Upper lobe of left lung (tissue), 6 donors: Measurements from ENCODE around the gene GRK3. TPM values are rescaled to one million over a fixed set of nuclear protein-coding genes. Genes with fewer than 3 reads are reported as not detected.

Source experiments
- ATAC-seq, 2 donors: fragments of 200-7000 bp; cut with Tn5 transposase; one replicate each; pipeline ENCODE4 v1.9.1; 2022; ENCODE audit warnings: mild to moderate bottlenecking in 2 of 2, moderate library complexity in 2 of 2; ENCODE audit not compliant: low FRiP score in 2 of 2
- DNase-seq, 2 donors: peaks; one replicate each; pipeline ENCODE4 v3.0.0-alpha.2; 2019 to 2020
- H3K27ac ChIP-seq, 4 donors: fragments of 200-600 bp; sonication (generic); one replicate each; pipeline ENCODE4 v1.5.1; 2016 to 2019
- H3K27me3 ChIP-seq, 4 donors: fragments of 200-600 bp; sonication (generic); one replicate each; pipeline ENCODE4 v1.5.1; 2017 to 2019
- H3K36me3 ChIP-seq, 4 donors: fragments of 200-600 bp; sonication (generic); one replicate each; pipeline ENCODE4 v1.5.1; 2016 to 2019
- H3K4me1 ChIP-seq, 4 donors: fragments of 200-600 bp; sonication (generic); one replicate each; pipeline ENCODE4 v1.5.1; 2018 to 2019
- H3K4me3 ChIP-seq, 4 donors: fragments of 200-600 bp; sonication (generic); one replicate each; pipeline ENCODE4 v1.5.1; 2017 to 2019; ENCODE audit warnings: mild to moderate bottlenecking in 2 of 4, moderate library complexity in 1 of 4
- H3K9me3 ChIP-seq, 4 donors: fragments of 200-600 bp; sonication (generic); one replicate each; pipeline ENCODE4 v1.5.1; 2018 to 2019
- CTCF ChIP-seq, 6 experiments: fragments of 450-650 bp in 4 of 6; fragments of 200-600 bp in 2 of 6; sonication (generic) in 2 of 6; IDR thresholded peaks; one replicate each; pipeline ENCODE4 v1.5.1; 2016 to 2019; ENCODE audit warnings: antibody characterized with exemption in 6 of 6
- EP300 ChIP-seq, 4 donors: sonication (generic); formaldehyde crosslinking; IDR thresholded peaks; one replicate each; pipeline ENCODE4 v1.5.1; 2017; ENCODE audit warnings: antibody characterized with exemption in 4 of 4, control low read depth in 2 of 4
- POLR2A ChIP-seq, 4 donors: fragments of 450-650 bp; IDR thresholded peaks; one replicate each; pipeline ENCODE4 v1.5.1; 2016 to 2017; ENCODE audit warnings: antibody characterized with exemption in 4 of 4, mild to moderate bottlenecking in 2 of 4
- POLR2AphosphoS5 ChIP-seq, 2 donors: sonication (generic); formaldehyde crosslinking; IDR thresholded peaks; one replicate each; pipeline ENCODE4 v1.5.1; 2017; ENCODE audit warnings: antibody characterized with exemption in 2 of 2
- WGBS, 2 donors: methylation state at CpG; one replicate each; pipeline ENCODE4 v1.1.5; 2017 to 2018; 5-methylcytosine and 5-hydroxymethylcytosine counted together
- total RNA-seq, 6 donors: library from RNA; depleted of rRNA in 4 of 6; stranded (reverse); fragments of >200 nt in 4 of 6; gene quantifications; one replicate each; pipeline versions ENCODE4 v1.1.0 to v1.2.1, GENCODE V29; 2016 to 2021
- donor health status: DM: no; HTN: no; CAD: no; lungs with moderate emphysema.
- donor health status: DM: no; HTN: yes; CAD: no; lungs with severe emphysema.

GRK3 gene
- total RNA-seq, 6 donors from 2014 or later, result 16.0 to 25.2 (median 21.6) TPM

DNA sequence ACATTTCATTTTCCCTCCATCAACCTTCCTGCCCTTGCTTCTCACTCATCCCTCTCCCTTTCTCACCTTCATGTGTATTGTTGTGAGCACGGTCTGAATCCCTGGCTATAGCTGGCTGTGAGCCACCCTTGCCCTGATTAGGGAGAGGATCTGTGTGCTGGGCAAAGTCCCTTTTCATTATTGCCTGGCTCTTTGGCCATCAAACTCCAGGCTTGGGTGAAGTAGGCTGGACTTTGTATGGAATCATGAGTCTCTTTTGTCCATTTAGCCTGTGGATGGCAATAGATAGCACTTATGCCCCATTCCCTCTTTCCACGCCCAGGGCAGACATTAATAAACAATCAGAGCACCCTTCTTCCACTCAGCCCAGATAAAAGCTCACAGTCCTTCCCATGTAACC lies 184.2 kb downstream of the GRK3 start:
- Histone ChIP-seq H3K9me3 (no peaks in the 10 kb centered on the region), H3K4me1 (no peaks in the 10 kb centered on the region), H3K36me3 (no peaks in the 10 kb centered on the region), H3K4me3 (no peak overlapping the region), H3K27ac (no peak overlapping the region), H3K27me3 (no peaks in the 10 kb centered on the region)
- DNase-seq (no peak), ATAC-seq (no peak)
- WGBS, 2 donors, result 27 to 79% methylated on average over 2 of the region's 2 CpGs
- TF ChIP-seq CTCF (IDR thresholded peaks at IDR 0.05) (no peak), POLR2AphosphoS5 (IDR thresholded peaks at IDR 0.05) (no peak), EP300 (IDR thresholded peaks at IDR 0.05) (no peak), POLR2A (IDR thresholded peaks at IDR 0.05) (no peak)

DNA sequence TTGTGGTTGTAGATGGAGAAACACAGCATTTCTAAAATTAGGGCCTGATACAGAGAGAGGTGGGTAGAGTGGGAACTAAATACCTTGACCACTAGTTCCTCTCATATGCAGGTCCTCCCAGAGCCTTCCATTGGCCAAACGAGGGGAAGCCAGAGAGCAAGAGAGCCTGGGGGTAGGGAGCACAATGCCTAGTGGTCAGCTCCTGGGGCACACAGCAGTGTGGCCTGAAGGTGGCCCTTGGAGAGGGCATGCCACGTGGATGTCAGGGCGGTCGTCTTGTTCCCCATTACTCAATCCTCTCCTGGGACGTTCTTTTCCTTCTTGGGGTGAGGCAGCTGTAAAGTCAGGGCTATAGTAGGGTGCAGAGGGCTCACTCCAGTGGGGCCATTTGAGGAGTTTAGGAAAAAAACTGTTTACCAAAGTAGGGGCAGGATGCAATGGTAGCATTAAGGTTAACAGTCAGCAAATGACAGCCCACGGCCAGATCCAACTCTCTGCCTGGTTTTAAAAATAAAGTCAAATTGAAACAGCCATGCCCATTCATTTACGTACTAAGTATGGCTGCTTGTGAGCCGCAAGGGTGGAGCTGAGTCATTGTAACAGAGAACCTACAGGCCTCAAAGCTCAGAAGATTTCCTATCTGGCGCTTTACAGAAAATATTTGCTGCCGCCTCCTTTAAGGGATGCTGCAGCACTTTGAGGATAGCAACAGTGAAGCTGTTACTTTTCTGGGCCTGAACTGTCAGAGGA lies 185.1 kb downstream of the GRK3 start:
- Histone ChIP-seq H3K4me1 (no peaks in the 10 kb centered on the region), H3K27me3 (no peaks in the 10 kb centered on the region), H3K4me3 (no peak overlapping the region), H3K27ac (no peak overlapping the region), H3K9me3 (no peaks in the 10 kb centered on the region), H3K36me3 (no peaks in the 10 kb centered on the region)
- TF ChIP-seq POLR2AphosphoS5 (IDR thresholded peaks at IDR 0.05), result no peak
- TF ChIP-seq CTCF (IDR thresholded peaks at IDR 0.05), result no peak
- no peak for TF ChIP-seq EP300 (IDR thresholded peaks at IDR 0.05)
- no peak for TF ChIP-seq POLR2A (IDR thresholded peaks at IDR 0.05)
- DNase-seq, result no peak
- ATAC-seq, result no peak
- 70 to 75% methylated on average over 7 to 10 of the region's 10 CpGs for WGBS, 2 donors

- ATAC-seq (no peak), DNase-seq (no peak)
- no peak overlapping the region for H3K27ac ChIP-seq
- no peaks in the 10 kb centered on the region for H3K27me3 ChIP-seq
- TF ChIP-seq EP300 (IDR thresholded peaks at IDR 0.05) (no peak), POLR2A (IDR thresholded peaks at IDR 0.05) (no peak), CTCF (IDR thresholded peaks at IDR 0.05) (no peak), POLR2AphosphoS5 (IDR thresholded peaks at IDR 0.05) (no peak)
- no peaks in the 10 kb centered on the region for H3K4me1 ChIP-seq
- 40 to 45% methylated on average over 6 of the region's 6 CpGs for WGBS, 2 donors
- no peaks in the 10 kb centered on the region for H3K36me3 ChIP-seq
- H3K9me3 ChIP-seq, result no peaks in the 10 kb centered on the region
- no peak overlapping the region for H3K4me3 ChIP-seq
Observed at GRCh38 chr22:25750569-25751173, 186.2 kb downstream of the GRK3 start.

- Histone ChIP-seq H3K9me3 (no peaks in the 10 kb centered on the region), H3K27ac (no peak overlapping the region), H3K4me1 (no peaks in the 10 kb centered on the region), H3K36me3 (no peaks in the 10 kb centered on the region), H3K27me3 (no peaks in the 10 kb centered on the region), H3K4me3 (no peak overlapping the region)
- TF ChIP-seq EP300 (IDR thresholded peaks at IDR 0.05), result no peak
- no peak for TF ChIP-seq POLR2AphosphoS5 (IDR thresholded peaks at IDR 0.05)
- no peak for TF ChIP-seq CTCF (IDR thresholded peaks at IDR 0.05)
- no peak for TF ChIP-seq POLR2A (IDR thresholded peaks at IDR 0.05)
- DNase-seq (no peak), ATAC-seq (no peak)
- WGBS, 2 donors, result 56 to 64% methylated on average over 2 to 4 of the region's 4 CpGs
Observed at GRCh38 chr22:25751174-25751581, 186.7 kb downstream of the GRK3 start.
